DOHH2 (cell line): Measurements from ENCODE around the gene PIP4K2A.

Source experiments
- CTCF ChIP-seq: fragments of 200-600 bp; sonication (generic); IDR thresholded peaks from one replicate; pipeline ENCODE4 v1.5.1; 2014; ENCODE audit warnings: antibody characterized with exemption, mild to moderate bottlenecking, low read depth, low read length; ENCODE audit not compliant: poor library complexity, severe bottlenecking
- EZH2phosphoT487 ChIP-seq: fragments of 200-600 bp; sonication (generic); IDR thresholded peaks from 2 replicates; pipeline ENCODE4 v1.6.1; 2017; ENCODE audit warnings: borderline replicate concordance, mild to moderate bottlenecking, antibody characterized with exemption, low read length, moderate library complexity, mixed read lengths

GRCh38 chr10:22724773-22725172 is 10.4 kb upstream of the PIP4K2A start:
- no peak for TF ChIP-seq CTCF
- no peak for TF ChIP-seq EZH2phosphoT487
